Activated CD8-positive, alpha-beta memory T cell treated with anti-CD3 and anti-CD28 coated beads for 1 hour (primary cell): ENCODE results near the gene TEX2.

Experiments used
- DNase-seq, 2 donors: peaks; one replicate each; pipeline ENCODE4 v3.0.0-alpha.2; 2020; ENCODE audit warnings: low read depth in 1 of 2; ENCODE audit errors: extremely low read depth in 1 of 2

TEX2 gene

GRCh38 chr17:64164596-64165285, 98.3 kb downstream of the TEX2 start:
- DNase-seq = no peak

- DNase-seq = no peak
Observed at GRCh38 chr17:64163468-64163867, 99.6 kb downstream of the TEX2 start.

- no peak for DNase-seq
Observed at GRCh38 chr17:64162554-64162953, 100.5 kb downstream of the TEX2 start.

- DNase-seq = no peak
Observed at GRCh38 chr17:64161380-64162176, 101.5 kb downstream of the TEX2 start.

- DNase-seq = no peak
Observed at GRCh38 chr17:64160378-64160777, 102.7 kb downstream of the TEX2 start.

GRCh38 chr17:64158831-64159590, 104.0 kb downstream of the TEX2 start:
- DNase-seq = no peak

- DNase-seq = no peak
Observed at GRCh38 chr17:64158406-64158805, 104.7 kb downstream of the TEX2 start.

- no peak for DNase-seq
Observed at GRCh38 chr17:64157669-64158180, 105.3 kb downstream of the TEX2 start.

GRCh38 chr17:64156670-64157069, 106.4 kb downstream of the TEX2 start:
- no peak for DNase-seq

GRCh38 chr17:64155751-64156544, 107.1 kb downstream of the TEX2 start:
- DNase-seq = no peak

GRCh38 chr17:64155129-64155528, 107.9 kb downstream of the TEX2 start:
- DNase-seq = no peak

GRCh38 chr17:64154717-64155116, 108.3 kb downstream of the TEX2 start:
- no peak for DNase-seq

GRCh38 chr17:64154313-64154695, 108.8 kb downstream of the TEX2 start:
- DNase-seq = no peak

GRCh38 chr17:64153565-64154312, 109.3 kb downstream of the TEX2 start:
- no peak for DNase-seq

GRCh38 chr17:64152428-64153125, 110.5 kb downstream of the TEX2 start:
- DNase-seq = no peak

GRCh38 chr17:64151016-64151368, 112.1 kb downstream of the TEX2 start:
- no peak for DNase-seq

GRCh38 chr17:64150237-64151015, 112.6 kb downstream of the TEX2 start:
- no peak for DNase-seq

GRCh38 chr17:64149196-64149595, 113.9 kb downstream of the TEX2 start:
- DNase-seq = no peak

GRCh38 chr17:64148699-64149098, 114.4 kb downstream of the TEX2 start:
- no peak for DNase-seq
